ENCODE data around the gene HLA-E. TPM values are rescaled to one million over a fixed set of nuclear protein-coding genes. Genes with fewer than 3 reads are reported as not detected.
A peak's percentile ranks its signal among the peaks of the same experiment; 100 is the strongest.
"Not testable (repeated sequence)": the region's sequence is repeated elsewhere in the genome, so short reads cannot be mapped to it uniquely, and the experiment has no call there.

HLA-E gene
- total and polyA plus RNA-seq, 2 of the 13 experiments (the other 11 are each of a cell fraction or from before 2014, with no cell fraction given), result 45.2 to 90.4 TPM

- 0 out of 2 replicates have a peak, but pooled peaks have one; percentile 33 for TF ChIP-seq HDAC1 (CRISPR knock-in tag; IDR thresholded peaks at IDR 0.05)
- 0 out of 2 replicates have a peak, but pooled peaks have one; percentile 8 for TF ChIP-seq ZNF331 (CRISPR knock-in tag; IDR thresholded peaks at IDR 0.05)
- peak; percentile 31; the same call in 1 of the 2 replicates for TF ChIP-seq ZGPAT (CRISPR knock-in tag; IDR thresholded peaks at IDR 0.05)
These were observed 31.8 kb downstream of the HLA-E start (continued) for GRCh38 chr6:30521082-30521481.

GRCh38 chr6:30521952-30522351 is 32.6 kb downstream of the HLA-E start:
- H3K79me2 ChIP-seq (ENCODE audit: insufficient read depth, low read length); H4K20me1 ChIP-seq (ENCODE audit: insufficient read depth, low read length); ATAC-seq; BruUV-seq (replicated peaks); H2AFZ ChIP-seq (ENCODE audit: low read length); H3K4me2 ChIP-seq (ENCODE audit: low read depth, low read length); H3K4me3 ChIP-seq (replicated peaks in 1 of 3; ENCODE audit: insufficient read depth in 1 of 3, low read depth in 2 of 3, low read length in 3 of 3); in situ Hi-C loops (cut with HindIII; ENCODE audit: extremely low pct_ligation_motif_present, low pct_unique_long_range_greater_than_20kb); FAIRE-seq; CTCF ChIA-PET (ENCODE audit: low intra/inter-chr PET ratio, low total read pairs); H3K9ac ChIP-seq (ENCODE audit: insufficient read depth, low read depth, low read length); H3K27me3 ChIP-seq (ENCODE audit: control insufficient read depth in 1 of 2, insufficient read depth in 2 of 2, low read length in 2 of 2); H3K36me3 ChIP-seq (replicated peaks in 1 of 2; ENCODE audit: control insufficient read depth in 1 of 2, insufficient read depth in 2 of 2, low read length in 2 of 2); H3K9me3 ChIP-seq (ENCODE audit: low read length); DNase-seq (ENCODE audit: low spot score); intact Hi-C loops (cut with micrococcal nuclease; ENCODE audit: unreplicated experiment); H3K27ac ChIP-seq (ENCODE audit: extremely low read length, insufficient read depth, low read length): not testable (repeated sequence)
- peaks cover 27% of the 10 kb centered on the region for H3K4me1 ChIP-seq (ENCODE audit: insufficient read depth, low read length)
- 67% methylated on average over 5 of the region's 5 CpGs for WGBS (ENCODE audit: low lambda C conversion rate)
- TF ChIP-seq THRA (CRISPR knock-in tag; IDR thresholded peaks at IDR 0.05; ENCODE audit: borderline replicate concordance), result peak; percentile 74; the same call in 1 of the 2 replicates
- POLR2A ChIA-PET, result interaction anchor here (0.9 to 1.6 kb wide), 4 partner anchors 10 to 93 kb away, joined by 3 to 5 read pairs (median 4); no protein-coding TSS in a partner anchor
